ENCODE data around the gene MRPL47.

DNA sequence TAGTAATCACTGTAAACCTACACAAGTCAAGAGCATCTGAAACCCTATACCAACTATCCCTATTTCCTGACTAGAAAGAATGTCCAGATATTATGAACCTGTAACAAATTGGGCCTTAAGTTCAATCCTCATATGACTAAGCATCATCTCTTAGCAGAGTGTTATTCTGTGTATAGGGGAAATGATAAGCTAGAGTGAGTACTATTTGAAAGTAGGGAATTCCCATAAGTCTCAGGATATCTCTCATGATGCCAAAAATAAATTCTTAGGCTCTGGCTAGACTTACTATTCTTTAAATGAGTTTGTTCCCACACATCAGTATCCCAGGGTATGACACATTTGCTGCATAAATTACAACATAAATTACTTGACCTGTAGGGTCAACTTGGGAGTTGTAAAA is 15.3 kb downstream of the MRPL47 start:
- TF ChIP-seq, protein P1, sequence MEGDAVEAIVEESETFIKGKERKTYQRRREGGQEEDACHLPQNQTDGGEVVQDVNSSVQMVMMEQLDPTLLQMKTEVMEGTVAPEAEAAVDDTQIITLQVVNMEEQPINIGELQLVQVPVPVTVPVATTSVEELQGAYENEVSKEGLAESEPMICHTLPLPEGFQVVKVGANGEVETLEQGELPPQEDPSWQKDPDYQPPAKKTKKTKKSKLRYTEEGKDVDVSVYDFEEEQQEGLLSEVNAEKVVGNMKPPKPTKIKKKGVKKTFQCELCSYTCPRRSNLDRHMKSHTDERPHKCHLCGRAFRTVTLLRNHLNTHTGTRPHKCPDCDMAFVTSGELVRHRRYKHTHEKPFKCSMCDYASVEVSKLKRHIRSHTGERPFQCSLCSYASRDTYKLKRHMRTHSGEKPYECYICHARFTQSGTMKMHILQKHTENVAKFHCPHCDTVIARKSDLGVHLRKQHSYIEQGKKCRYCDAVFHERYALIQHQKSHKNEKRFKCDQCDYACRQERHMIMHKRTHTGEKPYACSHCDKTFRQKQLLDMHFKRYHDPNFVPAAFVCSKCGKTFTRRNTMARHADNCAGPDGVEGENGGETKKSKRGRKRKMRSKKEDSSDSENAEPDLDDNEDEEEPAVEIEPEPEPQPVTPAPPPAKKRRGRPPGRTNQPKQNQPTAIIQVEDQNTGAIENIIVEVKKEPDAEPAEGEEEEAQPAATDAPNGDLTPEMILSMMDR (IDR thresholded peaks at IDR 0.05): no peak
- TF ChIP-seq EP300 (IDR thresholded peaks at IDR 0.05): no peak
